Loucy (cell line): ENCODE measurements around the gene MAP3K15.

Experiments used
- H2AFZ ChIP-seq: fragments of 200-600 bp; sonication (generic); 2 replicates; pipeline ENCODE4 v1.6.0; 2016; ENCODE audit warnings: antibody characterized with exemption, mild to moderate bottlenecking, low read length, moderate library complexity
- H3F3A ChIP-seq: fragments of 200-600 bp; 2 replicates; pipeline ENCODE4 v1.6.0; 2016; ENCODE audit warnings: antibody characterized with exemption, low read depth, mild to moderate bottlenecking
- H3K27me3 ChIP-seq: fragments of 200-600 bp; sonication (generic); 2 replicates; pipeline ENCODE4 v1.6.1; 2014; ENCODE audit warnings: low read length, mild to moderate bottlenecking; ENCODE audit not compliant: insufficient read depth, poor library complexity, severe bottlenecking
- H3K36me3 ChIP-seq: fragments of 200-600 bp; sonication (generic); 2 replicates; pipeline ENCODE4 v1.6.1; 2016; ENCODE audit warnings: low read length; ENCODE audit not compliant: insufficient read depth
- H3K4me1 ChIP-seq: fragments of 200-600 bp; sonication (generic); 2 replicates; pipeline ENCODE4 v1.5.1; 2014; ENCODE audit warnings: low read length, mild to moderate bottlenecking; ENCODE audit not compliant: insufficient read depth, poor library complexity, severe bottlenecking
- H3K4me2 ChIP-seq: fragments of 200-600 bp; sonication (generic); 2 replicates; pipeline ENCODE4 v1.6.0; 2014; ENCODE audit warnings: antibody characterized with exemption, low read length, low read depth, mild to moderate bottlenecking; ENCODE audit not compliant: poor library complexity, severe bottlenecking
- H3K4me3 ChIP-seq: fragments of 200-600 bp; sonication (generic); 2 replicates; pipeline ENCODE4 v1.5.1; 2014; ENCODE audit warnings: low read length, mild to moderate bottlenecking, mixed read lengths; ENCODE audit not compliant: poor library complexity, severe bottlenecking
- H3K79me2 ChIP-seq: fragments of 200-600 bp; sonication (generic); 2 replicates; pipeline ENCODE4 v1.6.1; 2014; ENCODE audit warnings: low read length; ENCODE audit not compliant: insufficient read depth
- H3K9ac ChIP-seq: fragments of 200-600 bp; sonication (generic); 2 replicates; pipeline ENCODE4 v1.6.0; 2014; ENCODE audit warnings: mild to moderate bottlenecking, low read depth, low read length, moderate library complexity; ENCODE audit not compliant: poor library complexity, severe bottlenecking
- H3K9me2 ChIP-seq: fragments of 200-600 bp; sonication (generic); replicated peaks from 2 replicates; pipeline ENCODE4 v1.6.1; 2016; ENCODE audit warnings: low read depth, low read length, mixed read lengths
- H3K9me3 ChIP-seq: fragments of 200-600 bp; sonication (generic); 2 replicates; pipeline ENCODE4 v1.6.1; 2014; ENCODE audit warnings: mild to moderate bottlenecking, antibody characterized with exemption, low read length, low read depth; ENCODE audit not compliant: insufficient read depth
- H4K20me1 ChIP-seq: fragments of 200-600 bp; sonication (generic); 2 replicates; pipeline ENCODE4 v1.6.0; 2014; ENCODE audit warnings: antibody characterized with exemption, low read length, mild to moderate bottlenecking; ENCODE audit not compliant: insufficient read depth, poor library complexity, severe bottlenecking
- CTCF ChIP-seq: fragments of 200-600 bp; sonication (generic); conservative IDR thresholded peaks from 2 replicates; pipeline ENCODE4 v1.5.1; 2014; ENCODE audit warnings: mild to moderate bottlenecking, antibody characterized with exemption, low read length
- EZH2phosphoT487 ChIP-seq: fragments of 200-600 bp; IDR thresholded peaks from 2 replicates; pipeline ENCODE4 v1.6.1; 2018; ENCODE audit warnings: antibody characterized with exemption, mild to moderate bottlenecking, moderate library complexity, borderline replicate concordance

The MAP3K15 gene

GRCh38 chrX:19540076-19540475 is 24.8 kb upstream of the MAP3K15 start:
- H4K20me1 ChIP-seq, result no peaks in the 10 kb centered on the region
- H3K9ac ChIP-seq, result no peak overlapping the region
- H3K79me2 ChIP-seq, result no peaks in the 10 kb centered on the region
- H3K4me3 ChIP-seq, result no peak overlapping the region
- H3K4me2 ChIP-seq, result no peak overlapping the region
- H3K27me3 ChIP-seq, result no peaks in the 10 kb centered on the region
- H3K36me3 ChIP-seq, result peaks cover 3% of the 10 kb centered on the region; the same call in 1 of the 2 replicates
- TF ChIP-seq EZH2phosphoT487 (no peak), CTCF (no peak)
- H3K9me3 ChIP-seq, result no peaks in the 10 kb centered on the region
- no peaks in the 10 kb centered on the region for H3K4me1 ChIP-seq
- no peaks in the 10 kb centered on the region for H3F3A ChIP-seq
- H2AFZ ChIP-seq, result no peak overlapping the region
- H3K9me2 ChIP-seq, result no peaks in the 10 kb centered on the region

GRCh38 chrX:19539665-19540064 is 24.4 kb upstream of the MAP3K15 start:
- H3K27me3 ChIP-seq, result no peaks in the 10 kb centered on the region
- no peaks in the 10 kb centered on the region for H3K9me3 ChIP-seq
- H4K20me1 ChIP-seq, result no peaks in the 10 kb centered on the region
- no peak overlapping the region for H3K9ac ChIP-seq
- no peak overlapping the region for H3K4me3 ChIP-seq
- H3K79me2 ChIP-seq, result no peaks in the 10 kb centered on the region
- no peak overlapping the region for H3K4me2 ChIP-seq
- no peak for TF ChIP-seq EZH2phosphoT487
- no peak for TF ChIP-seq CTCF
- H3K36me3 ChIP-seq, result peaks cover 3% of the 10 kb centered on the region; the same call in 1 of the 2 replicates
- H3K9me2 ChIP-seq, result no peaks in the 10 kb centered on the region
- H3K4me1 ChIP-seq, result no peaks in the 10 kb centered on the region
- no peak overlapping the region for H2AFZ ChIP-seq
- no peaks in the 10 kb centered on the region for H3F3A ChIP-seq

- no peak overlapping the region for H3K9ac ChIP-seq
- no peak overlapping the region for H3K4me2 ChIP-seq
- no peaks in the 10 kb centered on the region for H4K20me1 ChIP-seq
- H3K4me3 ChIP-seq, result no peak overlapping the region
- no peaks in the 10 kb centered on the region for H3K79me2 ChIP-seq
- no peak overlapping the region for H2AFZ ChIP-seq
- H3F3A ChIP-seq, result no peaks in the 10 kb centered on the region
- no peaks in the 10 kb centered on the region for H3K9me3 ChIP-seq
- H3K9me2 ChIP-seq, result no peaks in the 10 kb centered on the region
- no peaks in the 10 kb centered on the region for H3K27me3 ChIP-seq
- TF ChIP-seq EZH2phosphoT487 (no peak), CTCF (peak; percentile 47; the same call in 1 of the 2 replicates)
- H3K36me3 ChIP-seq, result no peaks in the 10 kb centered on the region; the same call in 1 of the 2 replicates
- H3K4me1 ChIP-seq, result no peaks in the 10 kb centered on the region
Observed at GRCh38 chrX:19535476-19535875, 20.2 kb upstream of the MAP3K15 start.
